ENCODE data around the gene SP8.
"Not testable (repeated sequence)": the region's sequence is repeated elsewhere in the genome, so short reads cannot be mapped to it uniquely, and the experiment has no call there.

SP8 gene
- total RNA-seq = 0 to 0.07 (median 0) reads per million in 3 experiments

DNA sequence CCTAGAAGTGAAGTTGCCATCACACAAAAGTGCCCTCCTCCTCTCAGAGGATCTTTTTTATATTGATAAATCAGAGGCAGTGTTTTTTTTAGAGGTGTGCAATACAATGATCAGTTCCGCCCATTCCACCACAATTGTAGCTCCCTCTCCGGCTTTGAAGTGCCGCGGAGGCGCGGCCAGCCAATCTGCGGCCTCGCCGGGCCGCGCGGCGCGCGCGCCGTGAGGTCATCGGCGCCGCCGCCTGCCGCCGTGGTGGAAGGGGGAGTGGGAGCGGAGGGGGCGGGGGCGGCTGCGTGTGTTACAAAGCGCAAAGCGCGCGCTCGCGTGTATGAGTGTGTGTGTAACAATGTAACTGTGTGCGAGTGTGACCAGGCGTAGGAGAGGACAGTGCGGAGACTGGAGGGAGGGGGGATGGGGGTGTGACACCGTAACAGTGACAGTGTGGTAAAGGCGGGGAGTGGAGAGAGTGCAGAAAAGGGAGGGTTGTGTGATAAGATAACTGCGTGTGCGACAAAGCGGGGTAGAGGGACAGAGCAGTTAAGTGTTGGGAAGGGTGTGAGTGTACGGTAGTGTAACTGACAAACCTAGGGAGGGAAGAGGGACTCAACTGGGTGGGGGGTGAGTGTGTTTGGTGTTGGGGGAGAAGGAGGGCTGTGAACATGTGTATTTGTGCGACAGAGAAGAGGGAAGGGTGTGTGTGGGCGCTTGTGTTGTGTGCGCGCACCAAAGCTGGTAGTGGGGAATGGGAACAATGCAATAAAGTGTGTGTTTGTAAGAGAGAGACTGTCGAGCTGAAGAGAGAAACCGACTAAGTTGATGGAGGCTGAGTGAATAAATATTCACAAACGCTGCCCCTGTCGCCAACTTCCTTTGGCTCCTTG is at the start of gene SP8:
Gene SP8 (minus strand): TSS at position 108 of the 881 bp plus-strand sequence. CDS start 88 bp downstream, at position 20.
- no peak for DNase-seq

DNA sequence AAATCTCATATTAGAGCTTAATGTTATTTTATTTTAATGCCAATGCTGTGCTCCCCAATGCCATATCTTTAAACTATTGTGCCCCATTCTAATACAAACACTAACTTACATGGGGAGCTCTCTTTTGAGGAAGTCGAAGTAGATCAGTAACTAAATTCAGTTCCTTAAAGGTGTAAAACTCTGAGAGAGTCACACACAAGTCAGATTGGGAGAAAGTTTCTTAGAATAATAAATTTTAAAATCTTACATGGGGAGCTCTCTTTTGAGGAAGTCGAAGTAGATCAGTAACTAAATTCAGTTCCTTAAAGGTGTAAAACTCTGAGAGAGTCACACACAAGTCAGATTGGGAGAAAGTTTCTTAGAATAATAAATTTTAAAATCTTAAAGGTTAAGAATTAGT is 49.7 kb upstream of the SP8 start:
- DNase-seq = not testable (repeated sequence)

DNA sequence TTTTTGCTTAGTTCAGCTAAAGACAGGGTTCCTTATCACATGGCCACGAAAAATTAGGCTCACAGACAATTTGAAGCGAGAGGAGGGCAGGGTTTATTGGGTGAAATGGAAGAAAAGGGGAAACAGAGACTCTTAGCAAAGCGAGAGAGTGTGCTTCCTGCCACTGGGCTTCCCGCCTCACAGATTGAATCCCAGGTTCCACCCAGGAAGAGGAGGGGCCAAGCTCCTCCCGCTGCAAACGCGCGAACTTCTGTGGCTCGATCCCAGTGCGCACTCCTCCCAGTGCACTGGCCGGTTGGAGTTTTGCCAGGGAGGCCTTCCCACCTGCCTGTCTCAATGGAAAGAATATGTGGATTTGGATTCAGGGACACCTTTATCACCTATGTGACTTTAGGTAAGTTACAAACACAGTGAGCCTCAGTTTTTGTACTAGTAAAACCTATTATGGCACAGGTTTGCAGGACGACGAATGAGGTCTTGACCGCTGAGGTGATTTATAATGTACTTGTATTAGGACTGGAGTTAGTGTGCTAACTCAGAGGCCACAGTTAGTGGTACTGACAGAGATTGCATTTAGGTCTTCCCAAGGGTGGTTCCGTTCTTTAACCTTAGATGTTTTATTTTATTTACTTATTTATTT is 48.5 kb upstream of the SP8 start:
- DNase-seq = no peak

DNA sequence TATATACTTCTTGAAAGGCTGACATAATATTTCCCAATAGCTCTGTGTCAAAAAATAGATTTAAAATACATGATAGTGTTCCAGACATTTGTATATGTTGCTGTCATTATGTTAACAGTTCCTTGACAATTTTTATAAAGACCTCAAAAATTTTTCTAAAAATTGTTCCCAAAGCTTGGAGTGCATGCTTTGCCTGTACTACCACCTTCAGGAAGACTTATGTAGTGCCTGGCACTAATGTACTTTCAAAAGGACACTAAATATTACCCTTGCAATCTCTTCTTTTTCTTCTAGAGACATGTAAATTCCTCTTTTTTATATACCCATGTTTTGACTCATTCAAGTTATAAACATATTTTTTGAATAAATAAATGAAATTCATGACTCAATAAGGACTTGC is 48.0 kb upstream of the SP8 start:
- no peak for DNase-seq

DNA sequence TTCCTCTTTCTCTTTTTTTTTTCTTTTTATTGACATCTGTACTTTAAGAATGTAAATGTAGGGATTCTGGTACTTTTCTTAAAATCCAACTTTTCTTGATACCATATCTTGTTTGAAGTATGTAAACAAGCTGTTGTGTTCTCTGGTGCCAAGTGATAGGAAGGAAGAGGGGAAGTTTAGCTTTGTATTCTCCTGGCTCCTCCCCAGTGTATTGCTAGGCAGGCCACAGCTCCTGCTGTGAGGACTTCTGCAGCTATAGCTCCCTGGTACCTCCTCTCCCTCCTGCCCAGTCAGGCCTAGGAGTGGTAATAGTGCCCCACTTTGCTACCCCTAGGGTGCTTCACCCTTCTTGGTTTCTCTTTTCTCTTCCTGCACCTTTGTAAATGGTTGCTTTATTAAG is 45.3 kb upstream of the SP8 start:
- DNase-seq = no peak

DNA sequence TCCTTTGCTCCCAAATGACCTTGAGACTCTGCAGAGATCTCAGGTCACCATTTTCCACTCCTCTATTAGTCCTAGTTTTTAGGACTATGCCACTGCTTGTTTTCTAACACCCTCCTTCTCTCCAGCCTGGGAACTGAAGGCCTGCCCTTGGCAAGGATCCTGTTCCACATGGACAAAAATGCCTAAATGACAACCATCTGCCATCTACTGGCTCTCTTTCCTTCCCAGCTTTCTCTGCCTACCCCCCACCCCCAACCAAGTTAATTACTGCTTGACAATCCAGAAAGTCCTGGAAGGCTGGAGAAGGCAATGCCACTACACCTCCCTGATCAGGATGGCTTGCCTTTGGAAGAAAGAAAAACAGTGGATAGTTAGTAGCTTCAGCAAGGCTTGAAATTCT is 44.8 kb upstream of the SP8 start:
- no peak for DNase-seq

DNA sequence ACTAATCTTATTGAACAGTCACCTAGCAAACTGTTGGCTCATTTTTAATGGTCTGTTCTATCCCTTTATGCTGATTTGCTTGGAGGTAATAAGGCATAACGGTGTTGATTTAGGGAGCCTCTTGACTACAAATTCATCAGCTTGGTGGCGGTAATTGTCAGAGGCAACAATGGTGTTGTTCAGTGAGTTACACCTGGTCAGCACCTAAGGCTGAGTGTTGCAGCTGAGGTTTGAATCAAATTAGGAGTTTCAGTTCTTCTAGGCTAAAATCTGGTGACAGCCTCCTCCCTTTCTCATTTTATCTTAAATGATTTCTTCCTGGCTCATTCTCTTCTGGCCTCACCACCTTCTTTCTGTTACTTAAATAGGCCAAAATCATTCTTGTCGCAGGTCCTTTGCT is 42.3 kb upstream of the SP8 start:
- no peak for DNase-seq

DNA sequence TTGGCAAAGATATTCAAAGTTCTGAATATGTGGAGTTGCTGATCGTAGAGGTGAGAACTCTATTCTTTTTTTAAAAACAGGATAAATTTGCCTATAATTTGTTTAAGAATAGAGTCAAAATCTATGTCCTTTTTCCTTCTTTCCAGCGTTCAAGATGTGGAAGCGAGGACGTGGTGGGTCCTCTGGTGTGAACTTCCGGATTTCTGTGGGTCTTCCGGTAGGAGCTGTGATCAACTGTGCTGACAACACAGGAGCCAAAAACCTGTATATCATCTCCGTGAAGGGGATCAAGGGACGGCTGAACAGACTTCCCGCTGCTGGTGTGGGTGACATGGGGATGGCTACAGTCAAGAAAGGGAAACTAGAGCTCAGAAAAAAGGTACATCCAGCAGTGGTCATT is 40.5 kb upstream of the SP8 start:
- DNase-seq = no peak

DNA sequence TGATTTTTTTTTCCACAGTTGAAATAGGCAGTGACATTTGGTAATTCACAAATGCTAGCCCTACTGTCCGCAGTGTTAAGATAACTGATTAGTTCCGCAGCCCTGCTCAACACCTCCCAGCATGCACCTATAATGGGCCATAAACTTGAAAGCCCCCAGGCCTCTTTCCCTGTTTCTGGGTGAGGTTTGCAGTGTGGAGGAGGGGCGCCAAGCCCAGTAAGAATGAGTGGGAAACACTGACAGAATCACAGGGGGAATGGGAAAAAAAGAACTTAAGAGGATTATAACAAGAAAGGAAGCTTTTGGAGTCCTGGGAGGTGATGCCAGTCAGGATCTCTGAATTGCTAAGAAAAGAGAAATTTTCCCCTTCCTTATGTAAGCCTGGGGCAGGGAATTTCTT is 39.6 kb upstream of the SP8 start:
- no peak for DNase-seq

DNA sequence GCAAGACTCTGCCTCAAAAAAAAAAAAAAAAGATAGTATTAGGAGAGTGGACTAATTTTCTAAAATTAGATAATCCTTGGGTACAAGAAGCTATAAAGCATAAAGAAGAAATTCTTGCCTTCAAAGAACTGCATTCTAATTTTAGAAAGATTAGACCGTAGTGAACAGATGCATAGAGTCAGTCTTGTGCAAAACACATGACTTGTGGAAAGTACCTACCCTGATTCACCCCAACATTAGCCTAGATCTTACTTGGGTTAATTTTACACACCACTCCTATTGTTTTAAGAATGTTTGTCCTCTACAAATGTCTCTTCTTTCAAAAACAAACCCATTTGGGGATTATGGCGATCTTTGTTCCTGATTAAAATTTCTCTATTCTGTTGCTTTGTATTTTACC is 38.9 kb upstream of the SP8 start:
- no peak for DNase-seq

DNA sequence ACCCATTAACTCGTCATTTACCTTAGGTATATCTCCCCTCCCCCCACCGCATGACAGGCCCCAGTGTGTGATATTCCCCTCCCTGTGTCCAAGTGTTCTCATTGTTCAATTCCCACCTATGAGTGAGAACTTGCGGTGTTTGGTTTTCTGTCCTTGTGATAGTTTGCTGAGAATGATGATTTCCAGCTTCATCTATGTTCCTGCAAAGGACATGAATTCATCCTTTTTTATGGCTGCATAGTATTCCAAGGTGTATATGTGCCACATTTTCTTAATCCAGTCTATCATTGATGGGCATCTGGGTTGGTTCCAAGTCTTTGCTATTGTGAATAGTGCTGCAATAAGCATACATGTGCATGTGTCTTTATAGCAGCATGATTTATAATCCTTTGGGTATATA is 34.7 kb upstream of the SP8 start:
- not testable (repeated sequence) for DNase-seq

DNA sequence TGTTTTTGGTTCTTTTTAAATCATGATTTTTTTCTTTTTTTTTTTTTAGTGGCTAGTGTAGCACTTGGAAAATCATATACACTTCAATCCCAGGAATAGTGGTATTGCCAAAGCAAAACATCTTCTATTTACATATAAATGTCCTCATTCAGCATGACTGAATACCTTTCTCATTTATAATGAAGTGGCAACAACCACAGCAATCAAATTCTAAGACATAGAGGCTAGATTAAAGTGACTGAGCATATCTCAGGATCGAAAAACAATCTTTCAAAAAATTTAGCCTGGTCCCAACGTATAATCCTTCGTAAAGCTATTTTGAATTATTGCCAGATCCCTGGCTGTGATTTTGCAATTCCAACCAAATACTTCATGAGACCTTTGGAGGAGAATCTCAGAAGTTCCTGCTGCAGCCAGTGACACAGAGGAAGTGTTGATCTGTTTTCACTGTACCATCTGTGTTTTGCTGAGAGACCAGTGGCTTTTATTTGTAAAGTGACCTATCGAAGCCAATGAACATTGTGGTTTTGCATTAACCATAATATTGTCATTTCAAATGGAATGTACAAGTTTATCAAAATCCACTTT is 29.8 kb upstream of the SP8 start:
- DNase-seq = no peak

DNA sequence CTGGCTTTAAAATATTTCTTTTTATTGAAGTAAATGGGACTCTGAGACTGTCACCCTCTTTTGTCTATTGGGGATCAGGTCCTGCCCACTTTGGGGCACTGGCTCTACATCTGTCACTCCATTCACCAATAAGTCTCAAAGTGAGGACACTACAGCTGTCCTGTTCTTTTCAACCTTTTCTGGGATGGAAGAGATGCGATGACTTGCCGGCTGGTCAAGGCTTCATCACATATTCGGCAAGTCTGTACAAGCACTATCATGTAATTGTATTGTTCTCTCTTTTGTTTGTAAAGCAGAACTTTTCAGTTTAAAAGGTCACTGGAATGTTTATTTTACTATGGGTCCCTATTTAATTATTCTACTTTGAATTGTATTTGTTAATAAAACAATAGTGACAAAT is 17.7 kb upstream of the SP8 start:
- no peak for DNase-seq

DNA sequence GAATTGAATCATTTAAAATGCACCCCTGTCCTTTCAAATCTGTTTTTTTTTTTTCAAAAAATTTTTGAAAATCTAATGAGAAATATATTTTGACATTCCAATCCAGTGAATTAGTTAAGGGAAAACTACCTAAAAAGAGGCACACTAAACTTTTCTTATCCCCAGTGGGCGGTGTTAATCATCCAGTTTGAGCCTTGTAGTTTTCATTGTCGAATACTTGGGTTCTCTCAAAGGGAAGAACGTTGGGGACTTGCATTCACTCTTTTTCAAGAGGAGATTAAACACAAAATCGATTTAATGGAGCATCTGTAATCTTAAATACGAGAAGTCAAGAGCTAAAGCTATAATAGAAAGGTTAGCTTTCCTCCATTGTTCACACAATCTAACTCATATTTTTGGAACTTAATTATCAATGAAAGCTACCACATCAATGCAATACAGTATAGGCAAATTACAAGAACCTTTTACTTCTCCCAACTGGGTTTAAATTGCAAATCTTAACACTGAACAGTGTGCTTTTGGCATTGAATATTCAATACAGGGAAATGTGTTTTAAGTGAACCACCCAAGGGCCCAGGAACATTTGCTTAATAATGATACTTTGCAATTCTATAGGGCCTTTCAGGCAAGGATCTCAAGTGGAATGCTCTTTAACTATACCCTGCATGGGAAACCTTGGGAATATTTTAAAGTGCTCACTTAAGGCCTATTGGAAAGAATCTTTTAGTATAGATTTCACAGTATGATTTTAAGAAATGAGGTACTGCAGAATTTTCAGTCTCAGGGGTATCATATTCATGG is 13.1 kb upstream of the SP8 start:
- DNase-seq = no peak

DNA sequence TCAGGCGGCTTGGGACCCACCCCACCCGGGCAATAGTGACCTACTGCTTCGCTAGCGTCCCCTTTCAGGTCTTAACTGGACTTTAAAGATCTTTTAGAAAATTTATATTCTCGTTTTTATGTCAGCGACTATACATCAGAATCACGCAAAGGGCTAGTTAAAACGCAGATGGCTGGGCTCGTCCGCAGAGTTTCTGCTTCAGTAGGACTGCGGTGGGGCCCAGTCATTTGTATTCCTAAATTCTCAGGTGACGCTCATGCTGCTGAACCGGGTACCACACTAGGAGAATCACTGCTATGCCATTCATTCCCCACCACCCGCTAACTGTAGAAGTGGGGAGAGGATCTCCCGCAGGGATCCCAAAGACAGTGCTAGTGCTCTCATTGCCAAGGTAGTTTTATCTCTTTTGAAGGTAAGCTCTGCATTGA is 12.0 kb upstream of the SP8 start:
- DNase-seq = no peak

DNA sequence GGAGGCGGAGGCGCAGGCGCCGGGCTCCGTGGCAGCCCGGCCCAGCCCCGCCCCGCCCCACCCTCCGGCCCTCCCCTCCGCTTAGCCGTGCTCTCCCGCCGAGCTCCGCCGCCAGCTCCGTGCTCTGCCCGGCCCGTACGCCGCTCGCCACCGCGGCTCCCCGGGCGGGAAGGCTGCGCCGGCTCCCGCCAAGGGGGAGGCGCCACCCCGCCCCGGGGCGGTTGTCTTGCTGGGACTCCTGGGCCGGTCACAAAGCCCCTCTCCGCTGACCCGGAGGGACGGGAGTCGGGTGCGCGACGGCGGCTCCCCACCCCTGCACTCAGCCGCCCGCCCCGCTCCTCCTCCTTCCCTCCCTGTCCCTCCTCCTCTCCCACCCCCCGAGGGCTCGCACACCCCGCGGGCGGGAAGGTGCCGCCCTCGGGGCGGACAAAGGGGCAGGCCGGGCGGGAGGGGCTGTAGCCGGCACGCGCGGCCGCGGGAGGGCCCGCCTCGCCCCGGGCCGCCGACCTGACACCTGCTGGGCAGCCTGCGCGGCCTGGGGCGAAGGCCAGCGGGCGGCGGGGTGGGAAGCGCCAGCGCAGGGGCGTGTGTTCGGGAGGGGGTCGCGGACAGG is 11.5 kb upstream of the SP8 start:
- DNase-seq = no peak

DNA sequence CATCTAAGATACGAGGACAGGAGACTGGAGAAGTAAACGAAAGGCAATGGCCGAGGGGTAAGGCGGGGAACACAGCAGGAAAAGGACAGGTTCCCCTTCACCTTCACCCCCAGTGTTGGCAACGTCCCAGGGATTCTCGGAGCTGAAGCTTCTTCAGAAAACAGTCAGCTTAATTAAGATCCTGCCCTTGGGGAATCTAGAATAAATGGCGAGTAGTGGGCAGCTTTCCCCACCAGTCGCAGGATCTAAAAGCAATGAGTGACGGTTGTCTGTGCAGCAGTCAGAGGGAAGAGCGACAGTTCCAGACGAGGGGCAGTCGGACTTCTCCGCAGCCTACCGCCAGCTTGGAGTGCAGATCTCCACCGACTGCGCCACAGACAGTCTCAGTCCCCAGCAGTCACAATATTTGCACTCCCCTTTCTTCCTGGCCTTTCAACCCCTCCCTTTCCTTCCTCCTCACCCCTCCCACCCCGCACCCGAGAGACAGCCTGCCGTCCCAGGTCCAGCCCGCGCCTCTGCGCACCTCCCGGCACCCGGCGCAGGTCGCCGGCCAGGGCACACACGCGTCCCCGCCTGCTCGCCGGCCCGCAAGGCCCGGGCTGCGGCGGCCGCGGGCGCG is 10.9 kb upstream of the SP8 start:
- no peak for DNase-seq

DNA sequence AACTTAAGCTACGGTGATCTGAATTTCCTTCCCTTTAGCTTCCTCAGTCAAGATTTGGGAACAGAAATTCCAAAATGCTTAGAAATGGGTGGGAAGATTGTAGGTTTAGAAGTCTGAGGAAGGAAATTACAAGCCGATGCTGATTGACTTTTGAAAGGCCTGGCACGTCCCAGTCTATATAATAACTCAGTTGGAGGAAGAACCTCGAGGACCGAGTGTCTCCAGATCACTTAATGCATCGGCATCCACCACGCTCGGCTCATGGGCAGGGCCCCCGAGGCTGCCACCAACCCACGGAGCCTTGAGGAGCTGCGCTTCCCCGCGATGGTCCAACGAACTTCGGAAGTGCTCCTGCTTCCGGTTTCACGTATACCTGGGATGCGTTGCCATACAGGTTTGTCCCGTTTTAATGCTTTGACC is 10.4 kb upstream of the SP8 start:
- no peak for DNase-seq

DNA sequence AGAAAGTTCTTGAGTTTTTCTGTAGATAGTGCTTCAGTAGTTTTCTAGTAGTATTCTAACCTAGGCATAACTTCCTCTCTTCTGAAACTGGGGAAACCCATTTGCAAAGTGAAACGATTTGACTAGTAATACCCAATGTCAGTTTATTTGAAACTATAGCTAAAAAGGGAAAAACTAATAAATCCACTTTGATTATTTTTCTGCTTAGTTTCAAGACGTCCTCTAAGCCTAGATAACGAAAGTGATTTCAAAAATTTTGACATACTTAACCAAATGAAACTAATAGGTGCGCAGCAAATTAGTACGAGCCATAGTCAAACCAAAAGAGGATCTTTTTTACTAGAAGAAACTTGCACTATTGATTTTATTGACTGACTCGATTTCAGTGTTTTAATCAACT is 9.8 kb upstream of the SP8 start:
- DNase-seq = no peak

DNA sequence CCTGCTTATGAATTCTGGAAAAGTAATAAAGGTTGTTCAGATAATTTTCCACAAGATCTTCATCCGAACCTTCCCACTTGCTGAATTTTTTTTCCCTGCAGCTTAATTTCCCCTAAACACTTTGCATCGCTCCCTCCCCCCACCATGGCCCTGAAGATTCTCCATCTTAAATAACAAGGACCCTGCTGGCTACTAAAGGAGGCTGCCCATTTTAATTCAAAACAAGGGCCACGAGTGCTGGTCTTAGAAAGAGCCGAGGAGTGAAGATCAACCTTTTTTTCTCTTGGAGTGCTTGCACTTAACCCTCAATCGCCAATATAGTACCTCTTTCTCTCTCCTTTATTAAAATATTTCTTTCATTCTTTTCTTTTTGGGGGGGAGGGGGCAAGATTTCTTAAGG is 9.2 kb upstream of the SP8 start:
- DNase-seq = no peak

DNA sequence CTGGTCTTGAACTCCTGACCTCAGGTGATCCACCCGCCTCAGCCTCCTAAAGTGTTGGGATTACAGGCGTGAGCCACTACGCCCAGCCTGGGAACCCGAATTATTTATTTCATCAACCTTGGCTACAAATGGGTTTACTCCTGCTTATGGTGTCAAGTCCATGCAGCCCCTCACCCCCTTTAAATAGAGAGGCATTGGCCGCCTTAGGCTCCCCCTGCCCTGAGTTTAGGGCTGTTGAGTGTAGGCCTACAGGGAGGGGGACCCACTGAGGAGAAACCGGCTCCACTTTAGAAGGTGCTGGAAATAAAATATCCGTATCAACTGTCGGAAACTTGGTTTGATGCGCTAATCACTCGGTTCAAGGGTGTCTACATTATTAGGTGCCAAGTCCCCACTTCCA is 8.7 kb upstream of the SP8 start:
- no peak for DNase-seq

DNA sequence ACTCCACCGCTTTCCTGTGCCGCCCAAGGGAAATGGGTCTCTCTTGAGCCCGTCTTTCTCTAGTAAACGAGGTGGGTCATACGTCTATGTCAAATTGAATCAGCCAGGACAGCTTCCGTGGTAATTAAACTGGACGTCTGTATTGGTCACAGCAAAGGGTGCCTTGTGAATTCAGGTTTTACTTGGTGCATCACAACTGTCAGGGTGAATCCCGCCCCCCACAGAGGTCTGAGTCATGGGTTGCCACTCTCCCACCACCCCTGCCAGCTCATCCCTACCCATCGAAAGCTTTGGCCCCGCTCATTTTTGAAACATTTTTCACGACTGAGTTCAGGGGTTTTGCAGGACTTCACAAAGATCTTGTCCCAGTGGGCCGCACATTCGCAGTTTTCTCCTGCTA is 8.0 kb upstream of the SP8 start:
- DNase-seq = no peak

Data from central memory CD4-positive, alpha-beta T cell (primary cell).